Peyer's patch (tissue), 4 donors: ENCODE measurements around the gene PKD2L2.

Experiments
- POLR2A ChIP-seq, 2 donors: fragments of 450-650 bp; IDR thresholded peaks; one replicate each; pipeline ENCODE4 v1.5.1; 2017; ENCODE audit warnings: antibody characterized with exemption in 2 of 2, mild to moderate bottlenecking in 2 of 2, moderate library complexity in 2 of 2
- TF ChIP-seq, protein P1 (sequence below), 6 experiments: fragments of 450-650 bp in 4 of 6; fragments of 200-600 bp in 2 of 6; sonication (generic) in 1 of 6; IDR thresholded peaks; one replicate each; pipeline ENCODE4 v1.5.1; 2017 to 2019; ENCODE audit warnings: antibody characterized with exemption in 6 of 6, mild to moderate bottlenecking in 3 of 6, moderate library complexity in 1 of 6

DNA sequence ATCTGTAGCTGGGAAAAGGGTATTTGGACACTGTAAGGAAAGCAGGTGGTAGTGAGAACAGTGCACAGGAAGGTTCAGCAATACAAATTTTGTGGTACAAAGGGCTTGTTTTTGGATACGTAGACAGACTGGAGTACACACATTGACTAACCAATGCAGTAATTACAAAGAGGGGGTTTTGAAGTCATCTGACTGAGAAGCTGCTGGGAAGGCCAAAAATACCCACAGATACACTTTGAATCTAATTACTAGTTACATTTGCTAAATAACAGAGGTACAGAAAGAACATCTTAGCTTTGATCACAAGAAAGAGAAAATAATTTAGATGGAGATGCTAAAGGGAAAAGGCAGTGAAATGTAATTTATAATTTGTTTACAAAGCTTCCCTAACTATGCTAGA is 45.9 kb downstream of the PKD2L2 start:
- TF ChIP-seq, protein P1, sequence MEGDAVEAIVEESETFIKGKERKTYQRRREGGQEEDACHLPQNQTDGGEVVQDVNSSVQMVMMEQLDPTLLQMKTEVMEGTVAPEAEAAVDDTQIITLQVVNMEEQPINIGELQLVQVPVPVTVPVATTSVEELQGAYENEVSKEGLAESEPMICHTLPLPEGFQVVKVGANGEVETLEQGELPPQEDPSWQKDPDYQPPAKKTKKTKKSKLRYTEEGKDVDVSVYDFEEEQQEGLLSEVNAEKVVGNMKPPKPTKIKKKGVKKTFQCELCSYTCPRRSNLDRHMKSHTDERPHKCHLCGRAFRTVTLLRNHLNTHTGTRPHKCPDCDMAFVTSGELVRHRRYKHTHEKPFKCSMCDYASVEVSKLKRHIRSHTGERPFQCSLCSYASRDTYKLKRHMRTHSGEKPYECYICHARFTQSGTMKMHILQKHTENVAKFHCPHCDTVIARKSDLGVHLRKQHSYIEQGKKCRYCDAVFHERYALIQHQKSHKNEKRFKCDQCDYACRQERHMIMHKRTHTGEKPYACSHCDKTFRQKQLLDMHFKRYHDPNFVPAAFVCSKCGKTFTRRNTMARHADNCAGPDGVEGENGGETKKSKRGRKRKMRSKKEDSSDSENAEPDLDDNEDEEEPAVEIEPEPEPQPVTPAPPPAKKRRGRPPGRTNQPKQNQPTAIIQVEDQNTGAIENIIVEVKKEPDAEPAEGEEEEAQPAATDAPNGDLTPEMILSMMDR (IDR thresholded peaks at IDR 0.05), result no peak
- TF ChIP-seq POLR2A (IDR thresholded peaks at IDR 0.05), result no peak
